HG02840 (cell line): ENCODE data around the gene ZNF490.

Experiments used
- ATAC-seq: cut with Tn5 transposase; IDR thresholded peaks from one replicate; pipeline ENCODE4 v1.9.1; 2021; ENCODE audit warnings: mild to moderate bottlenecking, moderate library complexity, moderate number of reproducible peaks; ENCODE audit not compliant: unreplicated experiment, low FRiP score

Gene ZNF490

DNA sequence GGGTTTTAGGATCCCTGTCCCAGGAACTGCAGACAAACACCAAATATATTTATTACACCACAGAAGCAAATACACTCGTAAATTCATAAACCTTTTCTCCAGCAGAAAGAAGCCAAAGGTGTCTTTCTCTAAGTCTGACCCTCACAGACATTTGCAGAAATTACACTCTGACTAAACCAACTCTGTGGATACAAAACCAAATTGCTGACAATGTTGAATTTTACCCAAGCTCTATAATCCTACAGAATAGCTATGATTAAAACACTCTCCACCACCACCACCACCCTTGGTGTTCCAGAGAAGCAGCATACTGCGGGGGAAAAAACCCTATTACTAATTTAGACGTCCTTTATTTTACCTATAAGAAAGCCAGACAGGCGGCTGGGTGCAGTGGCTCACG, 64.5 kb downstream of the ZNF490 start:
- ATAC-seq: no peak

DNA sequence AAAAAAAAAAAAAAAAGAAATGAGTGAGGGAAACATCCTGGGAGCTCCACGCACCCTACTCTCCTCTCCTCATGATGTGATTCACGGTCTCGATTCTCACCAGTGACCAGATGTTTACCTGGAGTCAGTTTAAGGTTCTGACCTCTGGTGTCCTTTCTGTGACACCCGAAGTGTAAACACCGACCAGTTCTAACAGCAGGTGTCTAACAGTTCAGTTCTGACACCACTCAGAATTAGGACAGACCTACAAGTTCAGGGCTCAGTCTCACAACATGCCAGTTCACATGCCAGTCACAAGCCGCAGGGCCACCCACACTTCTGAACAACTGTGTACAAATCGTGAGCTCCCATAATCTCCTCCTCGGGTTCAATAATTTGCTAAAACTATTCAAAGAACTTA, 65.3 kb downstream of the ZNF490 start:
- no peak for ATAC-seq

DNA sequence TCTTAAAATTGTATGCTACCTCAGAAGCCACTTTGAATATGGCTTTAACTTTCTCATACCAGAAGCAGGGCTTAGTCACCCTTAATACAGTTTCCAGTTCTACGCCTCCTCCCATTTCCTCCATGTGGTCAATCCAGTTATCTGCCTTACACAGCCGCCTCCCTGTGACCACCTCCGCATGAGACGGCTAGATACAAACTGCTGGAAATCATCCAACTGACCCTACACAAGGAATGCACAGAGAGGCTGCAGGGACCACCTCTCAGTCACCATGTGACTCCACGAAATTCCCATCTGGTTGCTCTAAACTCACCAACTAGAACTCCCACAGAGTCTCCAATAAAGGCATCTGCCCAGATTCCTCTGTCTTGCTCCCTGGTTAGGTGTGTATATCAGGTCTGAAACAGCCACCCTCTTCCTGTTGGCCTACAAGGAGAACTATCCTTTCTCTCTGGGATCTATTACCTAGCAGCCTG, 66.2 kb downstream of the ZNF490 start:
- ATAC-seq: no peak

DNA sequence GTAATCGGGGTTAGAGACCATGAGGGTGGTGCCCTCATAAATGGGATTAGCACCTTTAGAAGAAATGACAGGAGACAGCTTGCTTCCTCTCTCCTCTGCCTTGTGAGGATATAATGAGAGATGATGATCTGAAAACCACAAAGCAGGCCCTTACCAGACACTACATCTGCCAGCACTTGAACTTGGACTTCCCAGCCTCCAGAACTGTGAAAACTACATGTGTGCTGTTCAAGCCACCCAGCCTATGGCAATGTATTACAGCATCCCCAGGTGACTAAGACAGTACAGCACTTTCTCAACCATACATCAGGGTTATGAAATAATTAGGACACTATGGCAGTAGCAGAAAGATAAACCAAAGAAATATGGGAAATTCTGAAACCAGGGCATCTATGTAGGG, 66.8 kb downstream of the ZNF490 start:
- no peak for ATAC-seq
